Endothelial cell of umbilical vein (primary cell): ENCODE results near the gene SRGAP1. TPM values are rescaled to one million over a fixed set of nuclear protein-coding genes. Genes with fewer than 3 reads are reported as not detected.

Source experiments
- BruUV-seq: library from RNA; stranded (reverse); fragments of 400-500 nt; replicated peaks from 2 replicates; lab custom pipeline; 2021; lab: Mats Ljungman, UMichigan
- CTCF ChIA-PET: fragments of 300-600, 350-600 bp; sonication (Branson Sonifier 250); formaldehyde crosslinking; loops from one replicate; lab custom pipeline; 2021; ENCODE audit warnings: antibody characterized with exemption, inconsistent platforms; lab: Charles Lee
- POLR2A ChIA-PET: fragments of 300-600, 350-600 bp; sonication (Branson Sonifier 250); formaldehyde crosslinking; loops from one replicate; lab custom pipeline; 2021; ENCODE audit warnings: antibody characterized with exemption, inconsistent platforms; lab: Charles Lee
- DNase-seq: peaks from one replicate; pipeline ENCODE4 v3.0.0-alpha.2; 2011; ENCODE audit warnings: low read depth, low spot score
- FAIRE-seq: peaks from 2 replicates; lab custom pipeline; 2011; peaks lifted over from hg19 to GRCh38; lab: Jason Lieb, UNC
- H2AFZ ChIP-seq: 2 replicates; pipeline ENCODE4 v1.6.0; 2012; ENCODE audit warnings: low read depth, low read length, control low read depth, inconsistent platforms
- H3K27ac ChIP-seq: 2 replicates; pipeline ENCODE4 v1.5.1; 2011; ENCODE audit warnings: low read depth, mild to moderate bottlenecking, control low read depth, low read length, moderate library complexity; ENCODE audit not compliant: insufficient read depth
- H3K27me3 ChIP-seq, 2 experiments: 2 replicates each; pipeline versions ENCODE4 v1.6.0 to v1.6.1; 2011; ENCODE audit warnings: low read length in 2 of 2, mixed read lengths in 1 of 2; ENCODE audit not compliant: control insufficient read depth in 2 of 2, insufficient read depth in 2 of 2
- H3K36me3 ChIP-seq, 2 experiments: 2 replicates in 1 of 2; 3 replicates in 1 of 2; pipeline ENCODE4 v1.5.1; 2011; ENCODE audit warnings: low read length in 2 of 2, mild to moderate bottlenecking in 1 of 2, moderate library complexity in 1 of 2; ENCODE audit not compliant: control insufficient read depth in 2 of 2, insufficient read depth in 2 of 2; ENCODE audit errors: extremely low read depth in 1 of 2
- H3K4me1 ChIP-seq: 3 replicates; pipeline ENCODE4 v1.5.1; 2011; ENCODE audit warnings: mild to moderate bottlenecking, low read length; ENCODE audit not compliant: control insufficient read depth, insufficient read depth; ENCODE audit errors: extremely low read depth
- H3K4me2 ChIP-seq: 2 replicates; pipeline ENCODE4 v1.6.1; 2011; ENCODE audit warnings: low read length, control low read depth, mixed read lengths; ENCODE audit not compliant: insufficient read depth
- H3K4me3 ChIP-seq, 3 experiments: fragments of 200-600 bp in 1 of 3; sonication (generic), shearing (Covaris generic) in 1 of 3; replicated peaks in 1 of 3; 2 replicates each; pipeline ENCODE4 v1.5.1; 2011 to 2016; ENCODE audit warnings: control low read depth in 3 of 3, low read length in 3 of 3, mild to moderate bottlenecking in 2 of 3, inconsistent platforms in 1 of 3, low read depth in 1 of 3, moderate library complexity in 1 of 3; ENCODE audit not compliant: insufficient read depth in 1 of 3
- H3K79me2 ChIP-seq: 2 replicates; pipeline ENCODE4 v1.6.0; 2012; ENCODE audit warnings: low read length, inconsistent platforms; ENCODE audit not compliant: control insufficient read depth, insufficient read depth
- H3K9ac ChIP-seq: replicated peaks from 2 replicates; pipeline ENCODE3; 2011; ENCODE audit warnings: low read length, control low read depth; ENCODE audit not compliant: insufficient read depth; ENCODE audit errors: extremely low read depth
- H3K9me1 ChIP-seq: replicated peaks from 3 replicates; pipeline ENCODE4 v1.6.0; 2011; ENCODE audit warnings: mild to moderate bottlenecking, low read length; ENCODE audit not compliant: control insufficient read depth, insufficient read depth; ENCODE audit errors: extremely low read depth
- H3K9me3 ChIP-seq: replicated peaks from 2 replicates; pipeline ENCODE4 v1.5.1; 2012; ENCODE audit warnings: low read length, inconsistent platforms; ENCODE audit not compliant: control insufficient read depth, insufficient read depth
- H4K20me1 ChIP-seq: replicated peaks from 2 replicates; pipeline ENCODE3; 2011; ENCODE audit warnings: mild to moderate bottlenecking, low read length; ENCODE audit not compliant: control insufficient read depth, insufficient read depth; ENCODE audit errors: extremely low read depth
- EZH2 ChIP-seq: IDR thresholded peaks from 2 replicates; pipeline ENCODE4 v1.6.1; 2012; ENCODE audit warnings: borderline replicate concordance, low read depth, mild to moderate bottlenecking, moderate library complexity, low read length, inconsistent platforms; ENCODE audit not compliant: severe bottlenecking
- FOS ChIP-seq: IDR thresholded peaks from 2 replicates; pipeline ENCODE4 v1.6.1; 2011; ENCODE audit warnings: mild to moderate bottlenecking, low read length, moderate library complexity, borderline replicate concordance; ENCODE audit not compliant: insufficient read depth
- GATA2 ChIP-seq: IDR thresholded peaks from 2 replicates; pipeline ENCODE4 v1.7.0; 2011; ENCODE audit warnings: low read depth, mild to moderate bottlenecking, moderate library complexity, mixed read lengths, low read length; ENCODE audit not compliant: insufficient read length, insufficient read depth
- JUN ChIP-seq: IDR thresholded peaks from 2 replicates; pipeline ENCODE4 v1.6.1; 2011; ENCODE audit warnings: borderline replicate concordance, low read depth; ENCODE audit not compliant: insufficient read length, insufficient read depth
- MAX ChIP-seq: IDR thresholded peaks from 2 replicates; pipeline ENCODE4 v1.6.1; 2011; ENCODE audit not compliant: insufficient read depth, insufficient read length
- MYC ChIP-seq: IDR thresholded peaks from one replicate; pipeline ENCODE4 v1.6.1; 2011; ENCODE audit warnings: mild to moderate bottlenecking, low read depth, low read length
- POLR2AphosphoS5 ChIP-seq: IDR thresholded peaks from 2 replicates; pipeline ENCODE4 v1.6.1; 2012; ENCODE audit warnings: low read depth, mild to moderate bottlenecking, control low read depth, low read length, moderate library complexity; ENCODE audit not compliant: insufficient read depth
- dilution Hi-C: fragments of 300-500 bp; cut with MboI; formaldehyde crosslinking; loops from one replicate; pipeline ENCODE4 v1.15.0; 2019; ENCODE audit warnings: low sequenced_read_pairs; ENCODE audit not compliant: extremely low pct_ligation_motif_present
- intact Hi-C: fragments of 100-400 bp; cut with micrococcal nuclease; formaldehyde crosslinking; loops from one replicate; pipeline ENCODE4 v1.10.0; 2022
- polyA plus RNA-seq, 4 experiments: library from polyadenylated mRNA; depleted of rRNA in 3 of 4; stranded (reverse) in 3 of 4; unstranded in 1 of 4; fragments of >200 nt; gene quantifications; 2 replicates each; pipeline versions ENCODE4 v1.2.1 to v1.2.3, GENCODE V29; 2011 to 2012; ENCODE audit warnings: missing spikeins in 1 of 4
- total RNA-seq: library from RNA; stranded (reverse); gene quantifications from 2 replicates; pipeline ENCODE4 v1.2.3, GENCODE V29; 2021

The SRGAP1 gene
- total and polyA plus RNA-seq, 2 donors (not counting 3 experiments of a cell fraction or from before 2014, with no cell fraction given), result 4.9 to 16.3 TPM

GRCh38 chr12:64058541-64059265, 214.2 kb downstream of the SRGAP1 start:
- ChIA-PET POLR2A (no interaction called here), CTCF (interaction anchor here (1.1 to 1.6 kb wide), 3 partner anchors 161 to 220 kb away, joined by 3 to 6 read pairs (median 3); partner anchors contain the start of gene SRGAP1)
- H4K20me1 ChIP-seq, result no peaks in the 10 kb centered on the region
- TF ChIP-seq EZH2, result no peak
- TF ChIP-seq JUN, result no peak
- TF ChIP-seq FOS, result no peak
- TF ChIP-seq GATA2, result no peak
- no peak for TF ChIP-seq POLR2AphosphoS5
- TF ChIP-seq MAX, result no peak
- TF ChIP-seq MYC, result no peak
- BruUV-seq, result no TSS peak
- no peak overlapping the region for H3K4me3 ChIP-seq
- H3K79me2 ChIP-seq, result no peaks in the 10 kb centered on the region
- intact Hi-C loops (no loop called here), dilution Hi-C loops (no loop called here)
- DNase-seq (no peak), FAIRE-seq (no peak)
- no peak overlapping the region for H3K4me2 ChIP-seq
- H2AFZ ChIP-seq, result no peak overlapping the region
- H3K9me3 ChIP-seq, result no peaks in the 10 kb centered on the region
- no peaks in the 10 kb centered on the region for H3K4me1 ChIP-seq
- H3K36me3 ChIP-seq, result no peaks in the 10 kb centered on the region
- H3K27ac ChIP-seq, result no peak overlapping the region
- no peaks in the 10 kb centered on the region for H3K9me1 ChIP-seq
- H3K9ac ChIP-seq, result no peak overlapping the region
- no peaks in the 10 kb centered on the region for H3K27me3 ChIP-seq
